SU-DHL-6 (cell line): ENCODE results near the gene GORASP1.

Experiments used
- EZH2phosphoT487 ChIP-seq: fragments of 200-600 bp; sonication (generic), shearing (Covaris generic); conservative IDR thresholded peaks from 2 replicates; pipeline ENCODE4 v1.6.1; 2018; ENCODE audit warnings: mild to moderate bottlenecking, antibody characterized with exemption, low read length, moderate library complexity, mixed read lengths
- TF ChIP-seq, protein P1 (sequence below): fragments of 200-600 bp; sonication (generic); IDR thresholded peaks from one replicate; pipeline ENCODE4 v1.5.1; 2017; ENCODE audit warnings: antibody characterized with exemption, mild to moderate bottlenecking, low read length, moderate library complexity; ENCODE audit not compliant: insufficient read depth, poor library complexity, severe bottlenecking

- TF ChIP-seq, protein P1, sequence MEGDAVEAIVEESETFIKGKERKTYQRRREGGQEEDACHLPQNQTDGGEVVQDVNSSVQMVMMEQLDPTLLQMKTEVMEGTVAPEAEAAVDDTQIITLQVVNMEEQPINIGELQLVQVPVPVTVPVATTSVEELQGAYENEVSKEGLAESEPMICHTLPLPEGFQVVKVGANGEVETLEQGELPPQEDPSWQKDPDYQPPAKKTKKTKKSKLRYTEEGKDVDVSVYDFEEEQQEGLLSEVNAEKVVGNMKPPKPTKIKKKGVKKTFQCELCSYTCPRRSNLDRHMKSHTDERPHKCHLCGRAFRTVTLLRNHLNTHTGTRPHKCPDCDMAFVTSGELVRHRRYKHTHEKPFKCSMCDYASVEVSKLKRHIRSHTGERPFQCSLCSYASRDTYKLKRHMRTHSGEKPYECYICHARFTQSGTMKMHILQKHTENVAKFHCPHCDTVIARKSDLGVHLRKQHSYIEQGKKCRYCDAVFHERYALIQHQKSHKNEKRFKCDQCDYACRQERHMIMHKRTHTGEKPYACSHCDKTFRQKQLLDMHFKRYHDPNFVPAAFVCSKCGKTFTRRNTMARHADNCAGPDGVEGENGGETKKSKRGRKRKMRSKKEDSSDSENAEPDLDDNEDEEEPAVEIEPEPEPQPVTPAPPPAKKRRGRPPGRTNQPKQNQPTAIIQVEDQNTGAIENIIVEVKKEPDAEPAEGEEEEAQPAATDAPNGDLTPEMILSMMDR: no peak
- no peak for TF ChIP-seq EZH2phosphoT487
Measured at GRCh38 chr3:39140341-39140971, 33.0 kb upstream of the GORASP1 start.
